HG03139 (cell line): ENCODE measurements around the gene DMD.

Source experiments
- ATAC-seq: cut with Tn5 transposase; IDR thresholded peaks from one replicate; pipeline ENCODE4 v1.9.1; 2021; ENCODE audit not compliant: unreplicated experiment

Gene DMD

DNA sequence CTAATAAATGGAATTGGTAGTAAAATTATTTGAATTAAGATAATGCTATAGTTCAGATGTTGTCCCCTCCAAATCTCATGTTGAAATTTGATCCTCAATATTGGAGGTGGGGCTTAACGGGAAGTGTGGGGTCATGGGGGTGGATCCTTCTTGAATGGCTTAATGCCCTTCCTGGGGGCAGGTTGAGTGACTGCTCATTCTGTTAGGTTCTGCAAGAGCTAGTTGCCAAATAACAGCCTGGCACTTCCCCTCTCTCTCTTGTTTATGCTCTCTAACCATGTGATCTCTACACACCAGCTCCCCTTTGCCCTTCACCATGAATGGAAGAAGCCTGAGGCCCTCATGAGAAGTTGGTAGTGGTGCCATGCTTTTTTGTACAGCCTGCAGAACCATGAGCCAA lies 1414.7 kb downstream of the DMD start:
- no peak for ATAC-seq

DNA sequence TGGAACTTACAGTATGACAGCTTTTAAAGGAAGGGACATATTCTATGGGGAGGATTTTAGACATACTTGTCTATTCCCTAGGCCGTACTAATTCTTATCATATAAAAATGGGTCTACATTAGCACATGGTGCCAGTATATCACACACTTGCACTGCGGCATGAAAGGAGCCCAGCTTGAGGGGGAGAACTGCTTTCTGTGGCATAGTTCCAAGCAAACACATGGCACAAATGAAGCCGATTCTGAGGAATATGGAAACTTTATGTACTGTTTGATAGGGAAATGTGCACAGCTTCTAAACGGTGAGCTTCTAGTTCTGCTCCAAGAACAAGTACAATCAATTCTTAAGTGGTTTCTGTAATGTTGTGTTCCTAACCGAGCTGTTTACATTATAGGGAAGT lies 1463.9 kb downstream of the DMD start:
- no peak for ATAC-seq

DNA sequence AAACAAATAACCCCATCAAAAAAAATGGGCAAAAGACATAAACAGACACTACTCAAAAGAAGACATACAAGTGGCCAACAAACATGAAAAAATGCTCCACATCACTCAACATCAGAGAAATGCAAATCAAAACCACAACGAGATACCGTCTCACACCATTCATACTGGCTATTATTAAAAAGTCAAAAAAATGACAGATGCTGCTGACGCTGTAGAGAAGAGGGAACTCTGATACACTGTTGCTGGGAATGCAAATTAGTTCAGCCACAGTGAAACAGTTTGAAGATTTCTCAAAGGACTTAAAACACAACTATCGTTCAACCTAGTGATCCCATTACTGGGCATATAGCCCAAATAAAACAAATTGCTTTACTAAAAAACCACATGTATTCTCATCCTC lies 1468.3 kb downstream of the DMD start:
- ATAC-seq = no peak

- ATAC-seq = no peak
These were observed 1493.9 kb downstream of the DMD start for GRCh38 chrX:31717474-31717873.

GRCh38 chrX:31715675-31716074 lies 1495.7 kb downstream of the DMD start:
- no peak for ATAC-seq

GRCh38 chrX:31714797-31715196 lies 1496.6 kb downstream of the DMD start:
- no peak for ATAC-seq

GRCh38 chrX:31713120-31713519 lies 1498.2 kb downstream of the DMD start:
- ATAC-seq = no peak

DNA sequence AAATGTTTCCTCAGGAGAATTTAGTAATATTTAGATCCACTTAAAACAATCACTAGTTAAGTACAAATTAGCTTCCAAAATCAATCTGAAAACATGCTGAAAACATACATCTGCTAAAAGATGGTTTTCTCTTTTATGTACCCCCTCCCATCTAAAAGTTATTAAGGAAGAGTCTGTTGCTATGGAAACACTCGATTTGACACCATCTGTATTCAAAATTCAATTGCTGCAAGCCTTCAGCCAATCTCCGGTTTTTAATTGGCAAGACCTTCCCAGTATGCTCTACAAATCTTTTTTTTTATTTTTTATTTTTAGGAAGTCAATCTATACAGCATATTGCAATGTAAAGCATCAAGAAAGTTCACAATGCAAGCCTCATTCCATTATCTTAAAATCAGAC lies 1500.2 kb downstream of the DMD start:
- ATAC-seq = no peak

DNA sequence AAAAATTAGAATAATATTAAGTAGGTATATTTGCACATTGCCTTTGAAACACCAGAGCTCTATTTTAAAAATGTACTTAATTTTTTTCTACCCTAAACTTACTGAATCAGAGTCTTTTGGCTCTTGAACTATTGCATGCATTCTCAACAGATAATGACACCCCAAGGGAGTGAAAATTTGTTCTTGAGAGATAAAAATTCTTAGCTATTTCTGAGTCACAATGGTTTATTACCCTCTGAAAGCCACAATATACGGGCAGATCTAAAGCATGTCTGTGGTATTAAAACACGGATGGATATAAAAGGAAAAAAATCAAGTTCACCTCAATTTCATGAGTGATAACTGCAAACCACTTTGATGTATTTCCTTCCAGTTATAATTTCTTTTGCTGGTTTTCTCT lies 1503.2 kb downstream of the DMD start:
- no peak for ATAC-seq

DNA sequence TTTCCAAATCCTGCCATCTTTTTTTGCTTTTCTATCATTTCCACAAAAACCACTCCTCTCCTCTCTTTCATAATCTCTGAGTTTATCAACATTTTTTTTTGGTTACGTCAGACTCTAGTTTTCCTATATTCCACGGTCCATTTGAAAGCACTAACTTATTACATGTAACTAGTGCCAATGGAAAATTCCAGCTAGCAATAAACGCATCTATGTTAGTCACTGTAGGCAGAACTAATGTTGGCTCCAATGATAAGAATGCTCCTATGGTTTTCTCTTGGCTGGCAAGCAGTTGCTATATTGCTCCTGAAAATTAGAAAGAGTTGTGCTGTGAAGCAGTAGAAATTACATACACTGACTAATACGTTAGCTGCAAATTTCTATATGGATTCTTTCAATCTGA lies 1504.9 kb downstream of the DMD start:
- ATAC-seq = no peak

- no peak for ATAC-seq
These were observed 1505.5 kb downstream of the DMD start for GRCh38 chrX:31705816-31706215.

DNA sequence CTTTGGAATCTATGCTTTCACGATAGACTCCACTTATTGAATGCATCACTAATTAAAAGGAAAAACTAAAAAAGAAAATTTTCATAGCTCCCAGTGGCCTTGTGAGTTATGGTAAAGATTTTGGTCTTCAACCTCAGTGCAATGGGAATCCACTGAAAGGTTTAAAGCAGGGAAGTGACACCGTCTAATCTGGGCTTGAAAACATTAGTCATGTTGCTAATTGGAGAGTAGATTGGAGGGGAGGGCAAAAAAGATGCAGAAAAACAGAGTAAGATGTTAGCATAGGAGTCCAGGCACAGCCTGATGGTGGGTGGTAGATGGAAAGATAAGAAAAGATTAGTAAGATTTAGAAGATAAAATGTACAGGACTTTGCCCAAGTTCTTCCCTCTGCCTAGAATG lies 1506.4 kb downstream of the DMD start:
- ATAC-seq = no peak

DNA sequence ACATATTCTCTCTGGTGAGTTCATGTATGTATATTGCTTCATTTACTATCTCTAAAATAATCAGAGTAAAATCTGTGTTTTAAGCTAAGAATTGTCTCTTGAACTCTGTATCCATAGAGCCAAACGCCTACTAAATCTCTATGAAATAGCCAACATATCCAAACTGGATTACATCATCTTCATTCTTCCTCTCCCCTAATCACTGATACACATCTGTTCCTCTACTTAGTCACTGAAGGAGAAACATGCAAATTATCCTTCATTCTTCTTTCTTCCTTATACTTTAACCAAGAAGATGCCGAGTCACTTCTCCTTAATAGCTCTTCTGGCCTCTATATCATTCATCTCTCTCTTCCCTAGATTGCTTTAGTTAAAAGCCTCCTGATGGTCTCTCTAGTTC lies 1509.1 kb downstream of the DMD start:
- no peak for ATAC-seq

- no peak for ATAC-seq
These were observed 1513.9 kb downstream of the DMD start for GRCh38 chrX:31697294-31697916.

DNA sequence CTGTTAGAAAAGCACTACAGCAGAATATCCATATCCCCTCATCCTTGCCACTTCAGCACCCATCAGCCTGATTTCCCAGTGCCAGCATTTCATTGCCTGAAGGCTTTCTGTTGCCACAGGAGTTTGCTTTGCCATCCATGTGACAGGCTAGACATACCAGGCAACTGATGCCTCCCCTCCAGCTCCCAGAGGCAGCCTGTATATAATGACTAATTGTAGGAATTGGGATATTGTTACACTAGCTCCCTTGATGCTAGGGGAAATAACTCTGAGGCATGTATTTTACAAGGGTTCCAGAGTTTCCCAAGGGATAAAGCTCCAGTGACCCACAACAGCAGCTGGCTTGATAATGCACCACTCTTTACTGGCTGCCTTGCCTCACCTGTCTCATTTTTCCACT lies 1531.5 kb downstream of the DMD start:
- ATAC-seq = no peak

DNA sequence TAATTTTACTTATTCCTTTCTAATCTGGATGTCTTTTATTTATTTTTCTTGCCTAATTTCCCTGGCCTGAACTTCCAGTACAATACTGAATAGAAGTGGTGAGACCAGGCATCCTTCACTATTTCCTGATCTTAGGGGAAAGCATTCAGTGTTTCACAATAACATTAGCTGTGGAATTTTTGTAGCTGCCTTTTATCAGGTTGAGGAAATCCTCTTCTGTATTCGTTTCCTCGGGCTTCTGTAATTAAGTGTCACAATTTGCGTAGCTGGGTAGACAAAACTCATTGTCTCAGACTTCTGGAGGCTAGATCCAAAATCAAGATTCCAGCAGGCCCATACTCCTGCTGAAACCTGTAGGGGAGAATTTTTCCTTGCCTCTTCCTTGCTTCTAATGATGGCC lies 1541.1 kb downstream of the DMD start:
- ATAC-seq = no peak

DNA sequence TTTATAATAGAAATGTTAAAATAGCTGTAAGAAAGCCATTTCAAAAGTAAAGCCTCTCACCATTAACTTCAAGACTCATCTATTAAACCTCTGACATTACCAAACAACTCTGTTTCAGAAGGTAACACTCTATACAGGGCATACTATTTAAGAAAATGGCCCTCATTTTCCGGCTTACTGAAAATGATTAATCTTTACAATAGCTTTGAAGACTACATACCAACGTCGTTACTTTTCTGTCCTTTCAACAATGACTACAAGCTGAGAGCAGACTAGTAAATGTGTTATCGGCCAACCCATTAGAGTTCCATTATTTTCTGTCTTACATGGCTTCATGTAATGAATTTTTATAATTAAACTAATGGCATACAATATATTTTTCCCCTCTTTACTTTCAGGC lies 1545.9 kb downstream of the DMD start:
- ATAC-seq = no peak

DNA sequence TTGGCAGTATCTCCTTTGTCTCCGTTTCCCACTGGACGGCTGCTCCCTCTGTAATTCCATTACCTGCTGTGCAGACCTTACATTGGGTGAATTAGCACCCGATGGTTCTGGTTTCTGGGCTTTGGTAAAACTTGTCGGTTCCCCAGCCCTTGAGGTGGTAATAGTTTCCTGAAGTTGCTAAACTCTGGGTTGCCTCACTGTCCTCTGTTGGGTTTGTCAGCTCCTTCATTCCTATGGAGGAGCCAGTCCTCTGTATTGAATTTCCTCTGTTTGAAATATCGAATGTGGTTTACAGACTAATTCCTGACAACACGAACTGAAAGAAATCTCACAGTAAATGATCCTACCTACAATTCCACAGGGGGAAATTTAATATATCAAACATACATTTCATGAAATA lies 1548.2 kb downstream of the DMD start:
- no peak for ATAC-seq

- ATAC-seq = no peak
These were observed 1550.0 kb downstream of the DMD start for GRCh38 chrX:31661280-31661810.

- no peak for ATAC-seq
These were observed 1553.0 kb downstream of the DMD start for GRCh38 chrX:31658360-31658759.

GRCh38 chrX:31656013-31656412 lies 1555.3 kb downstream of the DMD start:
- ATAC-seq = no peak

DNA sequence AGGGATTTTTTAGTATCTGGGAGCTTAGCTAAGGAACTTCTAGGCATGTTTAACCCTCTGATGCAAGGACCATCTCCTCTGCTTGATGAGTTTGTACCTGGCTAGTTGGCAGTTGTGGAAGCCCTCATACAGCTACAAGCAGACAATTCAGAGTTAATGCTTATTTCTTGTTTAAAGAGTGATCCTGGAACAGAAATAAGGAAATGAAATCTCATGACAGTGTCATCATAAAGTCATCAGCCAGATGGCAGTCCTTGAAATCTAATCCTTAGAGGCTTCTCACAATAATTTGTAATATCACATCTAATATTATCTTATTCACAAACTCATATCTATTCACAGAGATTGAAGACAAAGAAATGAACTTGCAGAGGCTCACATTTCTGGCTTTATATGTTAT lies 1557.9 kb downstream of the DMD start:
- ATAC-seq = no peak

- no peak for ATAC-seq
These were observed 1558.7 kb downstream of the DMD start for GRCh38 chrX:31652650-31653049.
